ENCODE measurements around the gene NDNF. TPM values are rescaled to one million over a fixed set of nuclear protein-coding genes. Genes with fewer than 3 reads are reported as not detected.
A peak's percentile ranks its signal among the peaks of the same experiment; 100 is the strongest.

Gene NDNF
- 1 to 10 TPM; 2.7 to 7.7 (median 4.0) TPM for total RNA-seq

DNA sequence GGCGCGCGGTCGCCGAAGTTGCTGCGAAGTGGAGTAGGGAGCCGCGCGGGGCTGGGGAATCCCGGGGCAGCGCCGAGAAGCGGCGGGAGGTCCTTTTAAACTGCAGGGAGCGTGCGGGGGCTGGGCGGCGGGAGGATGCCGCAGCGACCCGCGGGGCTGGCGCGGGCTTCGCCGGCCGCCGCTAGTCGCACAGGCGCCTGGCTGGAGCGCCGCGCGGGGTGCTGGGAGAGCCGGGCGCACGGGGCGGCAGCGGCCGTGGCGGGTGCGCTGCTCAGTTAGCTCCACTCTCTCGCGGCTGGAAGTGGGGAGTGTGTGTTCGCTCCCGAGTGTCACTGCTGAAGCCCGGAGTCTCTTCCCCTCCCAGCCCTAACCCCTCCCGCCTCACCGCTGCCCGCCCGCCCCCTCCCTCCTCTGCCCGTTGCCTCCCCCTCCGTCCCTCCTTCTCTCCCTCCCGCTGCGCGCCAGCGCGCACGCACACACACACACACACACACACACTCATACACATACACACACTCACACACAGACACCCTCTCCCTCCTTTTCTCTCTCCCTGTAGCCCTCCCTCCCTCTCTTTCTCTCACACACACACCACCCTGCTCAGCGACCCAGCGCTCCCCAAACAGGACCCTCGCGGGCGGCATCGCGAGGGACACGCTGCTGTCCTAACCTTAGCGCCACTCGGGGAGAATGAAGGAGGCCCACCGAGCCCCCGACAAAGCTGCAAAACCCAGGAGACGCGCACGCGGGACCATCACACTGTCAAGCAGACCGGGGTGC lies at the start of gene NDNF:
Gene NDNF, minus strand, starts transcription at position 312 of the 780 bp plus-strand sequence. CDS start 26,698 bp downstream, outside the sequence.
- Histone ChIP-seq H3K9me3 (no peaks in the 10 kb centered on the region), H3K4me1 (peaks cover 6 to 12% of the 10 kb centered on the region in 2 donors)
- DNase-seq: peak; percentile 33 to 37

DNA sequence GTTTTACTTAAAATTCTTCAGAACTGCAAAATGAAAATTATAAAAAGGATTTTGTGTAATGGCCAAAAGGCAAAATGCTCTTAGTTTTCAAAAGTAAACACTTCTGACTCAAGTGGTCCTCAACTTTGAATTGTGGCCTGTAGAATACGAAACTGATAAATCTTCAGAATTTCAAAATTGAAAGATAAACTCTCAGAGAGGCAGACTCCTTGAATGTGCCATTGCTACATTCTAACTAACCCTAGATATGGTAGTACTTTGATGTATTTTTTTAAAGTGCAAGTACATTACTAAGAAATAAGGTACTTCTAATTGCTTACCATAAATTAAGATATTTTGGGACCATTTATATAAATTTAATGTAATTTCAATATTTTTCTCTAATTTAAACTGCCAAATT lies 47.4 kb upstream of the NDNF start:
- 68 to 71% methylated on average over 1 of the region's 1 CpG for WGBS, 2 donors
- no peak for DNase-seq
- intact Hi-C loops (cut with DNase I): no loop called here
- H3K4me1 ChIP-seq: no peaks in the 10 kb centered on the region
- TF ChIP-seq POLR2A (IDR thresholded peaks at IDR 0.05): no peak
- TF ChIP-seq, protein P1, sequence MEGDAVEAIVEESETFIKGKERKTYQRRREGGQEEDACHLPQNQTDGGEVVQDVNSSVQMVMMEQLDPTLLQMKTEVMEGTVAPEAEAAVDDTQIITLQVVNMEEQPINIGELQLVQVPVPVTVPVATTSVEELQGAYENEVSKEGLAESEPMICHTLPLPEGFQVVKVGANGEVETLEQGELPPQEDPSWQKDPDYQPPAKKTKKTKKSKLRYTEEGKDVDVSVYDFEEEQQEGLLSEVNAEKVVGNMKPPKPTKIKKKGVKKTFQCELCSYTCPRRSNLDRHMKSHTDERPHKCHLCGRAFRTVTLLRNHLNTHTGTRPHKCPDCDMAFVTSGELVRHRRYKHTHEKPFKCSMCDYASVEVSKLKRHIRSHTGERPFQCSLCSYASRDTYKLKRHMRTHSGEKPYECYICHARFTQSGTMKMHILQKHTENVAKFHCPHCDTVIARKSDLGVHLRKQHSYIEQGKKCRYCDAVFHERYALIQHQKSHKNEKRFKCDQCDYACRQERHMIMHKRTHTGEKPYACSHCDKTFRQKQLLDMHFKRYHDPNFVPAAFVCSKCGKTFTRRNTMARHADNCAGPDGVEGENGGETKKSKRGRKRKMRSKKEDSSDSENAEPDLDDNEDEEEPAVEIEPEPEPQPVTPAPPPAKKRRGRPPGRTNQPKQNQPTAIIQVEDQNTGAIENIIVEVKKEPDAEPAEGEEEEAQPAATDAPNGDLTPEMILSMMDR (IDR thresholded peaks at IDR 0.05): no peak
- H3K4me3 ChIP-seq (replicated peaks in 1 of 3): no peak overlapping the region
- no peak overlapping the region for H3K27ac ChIP-seq
- no peaks in the 10 kb centered on the region for H3K36me3 ChIP-seq
- H3K27me3 ChIP-seq: no peaks in the 10 kb centered on the region
- H3K9me3 ChIP-seq: no peaks in the 10 kb centered on the region

More for the DNA sequence above, at the start of gene NDNF:
- no peak for TF ChIP-seq POLR2A (IDR thresholded peaks at IDR 0.05)
- TF ChIP-seq, protein P1 (IDR thresholded peaks at IDR 0.05): no peak
- peak within 1 kb of the TSS in 1 of 3 donors; percentile 49 for H3K27ac ChIP-seq
- 1% methylated on average over 41 to 43 of the region's 76 CpGs for WGBS, 2 donors
- no peaks in the 10 kb centered on the region for H3K27me3 ChIP-seq
- no peaks in the 10 kb centered on the region for H3K36me3 ChIP-seq
- intact Hi-C loops (cut with DNase I): no loop called here
- H3K4me3 ChIP-seq (replicated peaks in 1 of 3): peak within 1 kb of the TSS; percentile 41 to 59 (median 42)

GRCh38 chr4:121118344-121118743 lies 46.0 kb upstream of the NDNF start:
- DNase-seq: no peak
- no peak for TF ChIP-seq POLR2A (IDR thresholded peaks at IDR 0.05)
- WGBS, 2 donors: 67 to 69% methylated on average over 2 of the region's 2 CpGs

GRCh38 chr4:121114756-121115155 lies 42.4 kb upstream of the NDNF start:
- 92 to 97% methylated on average over 1 of the region's 1 CpG for WGBS, 2 donors
- no peak for TF ChIP-seq POLR2A (IDR thresholded peaks at IDR 0.05)
- TF ChIP-seq, protein P1 (IDR thresholded peaks at IDR 0.05): no peak
- Histone ChIP-seq H3K36me3 (no peaks in the 10 kb centered on the region), H3K27ac (no peak overlapping the region), H3K4me3 (replicated peaks in 1 of 3) (no peak overlapping the region), H3K27me3 (no peaks in the 10 kb centered on the region), H3K4me1 (no peaks in the 10 kb centered on the region), H3K9me3 (no peaks in the 10 kb centered on the region)
- intact Hi-C loops (cut with DNase I): no loop called here
- DNase-seq: no peak

More at GRCh38 chr4:121118344-121118743, 46.0 kb upstream of the NDNF start:
- H3K4me3 ChIP-seq (replicated peaks in 1 of 3): no peak overlapping the region
- H3K36me3 ChIP-seq: no peaks in the 10 kb centered on the region
- no peak overlapping the region for H3K27ac ChIP-seq
- H3K27me3 ChIP-seq: no peaks in the 10 kb centered on the region
- H3K4me1 ChIP-seq: no peaks in the 10 kb centered on the region
- H3K9me3 ChIP-seq: no peaks in the 10 kb centered on the region
- intact Hi-C loops (cut with DNase I): no loop called here

DNA sequence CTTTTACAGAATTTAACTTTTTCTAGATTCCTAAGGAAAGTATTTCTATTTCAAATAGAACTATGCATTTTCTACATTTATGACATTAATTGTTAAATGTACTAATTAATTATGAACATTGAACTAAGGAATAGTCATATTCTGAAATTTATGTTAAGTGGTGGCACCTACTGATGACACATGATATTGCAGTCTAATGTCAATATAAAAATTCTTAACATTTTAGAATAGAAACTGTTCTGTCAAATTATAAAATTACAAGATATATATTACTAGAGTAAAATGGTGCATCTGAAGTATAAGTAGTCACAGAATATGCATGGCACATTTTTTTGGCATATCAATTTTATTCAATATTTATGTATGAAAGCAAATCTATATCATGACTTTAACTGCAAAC lies 40.2 kb upstream of the NDNF start:
- no peaks in the 10 kb centered on the region for H3K27me3 ChIP-seq
- H3K4me3 ChIP-seq (replicated peaks in 1 of 3): no peak overlapping the region
- intact Hi-C loops (cut with DNase I): no loop called here
- TF ChIP-seq, protein P1 (IDR thresholded peaks at IDR 0.05): peak in 3 of 6 experiments; percentile 31 to 49 (median 33)
- TF ChIP-seq POLR2A (IDR thresholded peaks at IDR 0.05): no peak
- H3K4me1 ChIP-seq: peaks cover 0 to 7% of the 10 kb centered on the region in 2 donors
- H3K9me3 ChIP-seq: no peaks in the 10 kb centered on the region
- H3K27ac ChIP-seq: no peak overlapping the region
- H3K36me3 ChIP-seq: no peaks in the 10 kb centered on the region
- no peak for DNase-seq
